ENCODE data around the gene THOP1.

THOP1 gene

GRCh38 chr19:2762783-2763496 is 22.4 kb upstream of the THOP1 start:
- DNase-seq: no peak

GRCh38 chr19:2763687-2764086 is 21.6 kb upstream of the THOP1 start:
- no peak for DNase-seq

GRCh38 chr19:2764945-2765344 is 20.4 kb upstream of the THOP1 start:
- no peak for DNase-seq

GRCh38 chr19:2765376-2765775 is 19.9 kb upstream of the THOP1 start:
- no peak for DNase-seq

GRCh38 chr19:2766594-2767372 is 18.5 kb upstream of the THOP1 start:
- no peak for DNase-seq

- no peak for DNase-seq
Measured at GRCh38 chr19:2767688-2768087, 17.6 kb upstream of the THOP1 start.

GRCh38 chr19:2768365-2769132 is 16.8 kb upstream of the THOP1 start:
- DNase-seq: no peak

GRCh38 chr19:2769218-2769617 is 16.1 kb upstream of the THOP1 start:
- DNase-seq: no peak

GRCh38 chr19:2770055-2771013 is 15.0 kb upstream of the THOP1 start:
- DNase-seq: no peak

- no peak for DNase-seq
Measured at GRCh38 chr19:2771786-2772674, 13.3 kb upstream of the THOP1 start.

- DNase-seq: no peak
Measured at GRCh38 chr19:2774083-2774679, 11.1 kb upstream of the THOP1 start.

GRCh38 chr19:2774953-2775555 is 10.2 kb upstream of the THOP1 start:
- DNase-seq: no peak

GRCh38 chr19:2775556-2776430 is 9.5 kb upstream of the THOP1 start:
- peak; percentile 30 for DNase-seq

- no peak for DNase-seq
Measured at GRCh38 chr19:2777952-2778683, 7.2 kb upstream of the THOP1 start.

- DNase-seq: no peak
Measured at GRCh38 chr19:2779121-2779740, 6.1 kb upstream of the THOP1 start.

GRCh38 chr19:2780284-2780683 is 5.0 kb upstream of the THOP1 start:
- no peak for DNase-seq

- DNase-seq: no peak
Measured at GRCh38 chr19:2782329-2782935, 2.9 kb upstream of the THOP1 start.
